LNCAP (cell line): ENCODE measurements around the gene PDCD4.

Experiments
- CTCF ChIP-seq: fragments of 450-650 bp; IDR thresholded peaks from 2 replicates; pipeline ENCODE4 v1.5.1; 2017; ENCODE audit warnings: mild to moderate bottlenecking

Gene PDCD4

GRCh38 chr10:110872145-110872983, 636 bp downstream of the PDCD4 start:
- TF ChIP-seq CTCF = no peak; the same call in 1 of the 2 replicates

- no peak for TF ChIP-seq CTCF
Measured at GRCh38 chr10:110872984-110873923, 1.5 kb downstream of the PDCD4 start.

GRCh38 chr10:110873951-110874350, 2.2 kb downstream of the PDCD4 start:
- TF ChIP-seq CTCF = no peak

GRCh38 chr10:110876000-110876399, 4.3 kb downstream of the PDCD4 start:
- TF ChIP-seq CTCF = no peak

- no peak for TF ChIP-seq CTCF
Measured at GRCh38 chr10:110876788-110877187, 5.1 kb downstream of the PDCD4 start.

- TF ChIP-seq CTCF = no peak
Measured at GRCh38 chr10:110880012-110880411, 8.3 kb downstream of the PDCD4 start.

- TF ChIP-seq CTCF = no peak
Measured at GRCh38 chr10:110881247-110881646, 9.5 kb downstream of the PDCD4 start.
